ENCODE results near the gene MAP2. TPM values are rescaled to one million over a fixed set of nuclear protein-coding genes. Genes with fewer than 3 reads are reported as not detected.

MAP2 gene
- total RNA-seq, 2 donors from 2014 or later = 1.8 TPM

DNA sequence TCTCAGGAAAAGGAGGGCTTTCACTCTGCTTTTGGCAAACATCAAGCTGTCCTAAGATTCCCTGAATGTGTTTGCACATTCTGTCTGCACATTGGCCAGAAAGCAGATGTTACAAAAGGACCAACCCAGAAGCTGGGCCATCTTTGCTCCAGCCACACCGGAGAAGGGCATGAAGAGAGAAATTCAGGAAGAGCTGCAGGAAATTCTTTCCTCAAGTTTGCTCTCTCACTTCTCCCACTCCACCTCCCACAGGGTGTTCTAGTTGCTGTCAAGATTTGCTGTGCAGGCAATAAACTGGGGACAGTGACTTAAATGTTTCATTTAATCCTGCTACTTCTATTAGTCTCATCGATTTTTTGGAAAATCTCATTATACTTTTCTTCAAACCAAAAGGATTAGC is 210.1 kb downstream of the MAP2 start:
- H3K4me3 Mint-ChIP-seq = no peak overlapping the region
- Histone ChIP-seq H3K4me1 (ENCODE audit: control insufficient read depth, insufficient read depth, low read length) (no peaks in the 10 kb centered on the region), H3K4me3 (ENCODE audit: low read length) (no peak overlapping the region), H3K27me3 (ENCODE audit: control insufficient read depth, insufficient read depth, low read length, poor library complexity, severe bottlenecking) (no peaks in the 10 kb centered on the region), H3K27ac (ENCODE audit: low read depth, low read length) (no peak overlapping the region), H3K9me3 (ENCODE audit: control insufficient read depth, low read length) (no peaks in the 10 kb centered on the region), H3K36me3 (ENCODE audit: control insufficient read depth, insufficient read depth, low read length) (no peaks in the 10 kb centered on the region), H3K9ac (ENCODE audit: extremely low read depth, low read length, poor library complexity, severe bottlenecking) (no peak overlapping the region)
- TF ChIP-seq, protein P1, sequence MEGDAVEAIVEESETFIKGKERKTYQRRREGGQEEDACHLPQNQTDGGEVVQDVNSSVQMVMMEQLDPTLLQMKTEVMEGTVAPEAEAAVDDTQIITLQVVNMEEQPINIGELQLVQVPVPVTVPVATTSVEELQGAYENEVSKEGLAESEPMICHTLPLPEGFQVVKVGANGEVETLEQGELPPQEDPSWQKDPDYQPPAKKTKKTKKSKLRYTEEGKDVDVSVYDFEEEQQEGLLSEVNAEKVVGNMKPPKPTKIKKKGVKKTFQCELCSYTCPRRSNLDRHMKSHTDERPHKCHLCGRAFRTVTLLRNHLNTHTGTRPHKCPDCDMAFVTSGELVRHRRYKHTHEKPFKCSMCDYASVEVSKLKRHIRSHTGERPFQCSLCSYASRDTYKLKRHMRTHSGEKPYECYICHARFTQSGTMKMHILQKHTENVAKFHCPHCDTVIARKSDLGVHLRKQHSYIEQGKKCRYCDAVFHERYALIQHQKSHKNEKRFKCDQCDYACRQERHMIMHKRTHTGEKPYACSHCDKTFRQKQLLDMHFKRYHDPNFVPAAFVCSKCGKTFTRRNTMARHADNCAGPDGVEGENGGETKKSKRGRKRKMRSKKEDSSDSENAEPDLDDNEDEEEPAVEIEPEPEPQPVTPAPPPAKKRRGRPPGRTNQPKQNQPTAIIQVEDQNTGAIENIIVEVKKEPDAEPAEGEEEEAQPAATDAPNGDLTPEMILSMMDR (conservative IDR thresholded peaks at IDR 0.05) = no peak
- no peaks in the 10 kb centered on the region for H3K9me3 Mint-ChIP-seq
- H3K27ac Mint-ChIP-seq = no peak overlapping the region
- peaks cover 7% of the 10 kb centered on the region for H3K27me3 Mint-ChIP-seq (ENCODE audit: insufficient read depth)
- peaks cover 8% of the 10 kb centered on the region for H3K4me1 Mint-ChIP-seq
- WGBS, 2 experiments (ENCODE audit: insufficient coverage in 1 of 2, insufficient read length in 1 of 2) = 100% methylated on average over 1 to 2 of the region's 2 CpGs
- DNase-seq = no peak
- H3K36me3 Mint-ChIP-seq (ENCODE audit: low read depth) = no peaks in the 10 kb centered on the region

DNA sequence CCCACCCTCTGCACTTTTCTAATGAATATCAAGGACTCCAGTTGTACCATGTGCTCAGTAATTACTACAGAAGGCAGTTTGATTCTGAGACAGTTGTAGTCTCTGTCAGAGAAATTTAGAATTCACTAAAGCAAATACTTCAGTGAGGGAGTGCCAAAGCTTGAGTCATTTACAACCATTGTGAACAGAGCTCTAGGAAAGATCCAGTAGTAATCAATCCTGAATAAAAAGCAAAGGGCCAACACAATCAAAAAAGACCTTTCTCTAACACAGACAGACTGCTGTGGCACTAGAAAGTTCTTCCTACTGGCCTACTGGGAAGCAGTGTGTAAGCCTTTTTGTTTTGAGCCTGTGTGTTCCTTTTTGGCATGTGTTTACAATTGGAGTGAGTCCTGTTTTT is 212.2 kb downstream of the MAP2 start:
- Histone ChIP-seq H3K9me3 (ENCODE audit: control insufficient read depth, low read length) (no peaks in the 10 kb centered on the region), H3K27me3 (ENCODE audit: control insufficient read depth, insufficient read depth, low read length, poor library complexity, severe bottlenecking) (no peaks in the 10 kb centered on the region), H3K9ac (ENCODE audit: extremely low read depth, low read length, poor library complexity, severe bottlenecking) (no peak overlapping the region), H3K4me1 (ENCODE audit: control insufficient read depth, insufficient read depth, low read length) (peaks cover 6% of the 10 kb centered on the region), H3K36me3 (ENCODE audit: control insufficient read depth, insufficient read depth, low read length) (no peaks in the 10 kb centered on the region), H3K27ac (ENCODE audit: low read depth, low read length) (peak overlapping the region; percentile 48), H3K4me3 (ENCODE audit: low read length) (no peak overlapping the region)
- no peak overlapping the region for H3K27ac Mint-ChIP-seq
- no peak for DNase-seq
- no peaks in the 10 kb centered on the region for H3K9me3 Mint-ChIP-seq
- peaks cover 17% of the 10 kb centered on the region for H3K4me1 Mint-ChIP-seq
- H3K4me3 Mint-ChIP-seq = no peak overlapping the region
- TF ChIP-seq, protein P1 (conservative IDR thresholded peaks at IDR 0.05) = no peak
- no peaks in the 10 kb centered on the region for H3K36me3 Mint-ChIP-seq (ENCODE audit: low read depth)
- peaks cover 7% of the 10 kb centered on the region for H3K27me3 Mint-ChIP-seq (ENCODE audit: insufficient read depth)

DNA sequence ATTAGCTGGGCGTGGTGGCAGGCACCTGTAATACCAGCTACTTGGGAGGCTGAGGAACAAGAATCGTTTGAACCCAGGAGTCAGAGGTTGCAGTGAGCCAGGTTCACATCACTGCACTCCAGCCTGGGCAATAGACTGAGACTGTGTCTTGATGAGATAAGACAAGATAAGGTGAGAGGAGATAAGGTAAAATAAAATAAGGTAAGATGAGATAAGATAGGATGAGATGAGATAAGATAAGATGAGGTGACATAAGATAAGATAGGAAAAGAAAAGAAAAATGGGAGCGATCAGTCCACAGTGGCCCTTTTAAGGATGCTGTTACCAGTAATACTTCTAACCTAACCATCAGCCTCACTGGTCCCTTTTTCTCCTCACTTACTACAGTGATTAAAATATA is 213.4 kb downstream of the MAP2 start:
- no peak overlapping the region for H3K27ac ChIP-seq (ENCODE audit: low read depth, low read length)
- 81 to 87% methylated on average over 2 of the region's 3 CpGs for WGBS, 2 experiments (ENCODE audit: insufficient coverage in 1 of 2, insufficient read length in 1 of 2)
- no peak overlapping the region for H3K9ac ChIP-seq (ENCODE audit: extremely low read depth, low read length, poor library complexity, severe bottlenecking)
- H3K36me3 ChIP-seq (ENCODE audit: control insufficient read depth, insufficient read depth, low read length) = no peaks in the 10 kb centered on the region
- Mint-ChIP-seq H3K27ac (no peak overlapping the region), H3K9me3 (no peaks in the 10 kb centered on the region), H3K4me1 (peaks cover 17% of the 10 kb centered on the region), H3K4me3 (no peak overlapping the region), H3K36me3 (ENCODE audit: low read depth) (no peaks in the 10 kb centered on the region), H3K27me3 (ENCODE audit: insufficient read depth) (peaks cover 7% of the 10 kb centered on the region)
- TF ChIP-seq, protein P1 (conservative IDR thresholded peaks at IDR 0.05) = no peak
- peaks cover 6% of the 10 kb centered on the region for H3K4me1 ChIP-seq (ENCODE audit: control insufficient read depth, insufficient read depth, low read length)
- H3K9me3 ChIP-seq (ENCODE audit: control insufficient read depth, low read length) = no peaks in the 10 kb centered on the region
- H3K4me3 ChIP-seq (ENCODE audit: low read length) = no peak overlapping the region
- no peak for DNase-seq
- no peaks in the 10 kb centered on the region for H3K27me3 ChIP-seq (ENCODE audit: control insufficient read depth, insufficient read depth, low read length, poor library complexity, severe bottlenecking)
